Thoracic aorta (tissue), 2 donors: ENCODE data around the gene RBM22. TPM values are rescaled to one million over a fixed set of nuclear protein-coding genes. Genes with fewer than 3 reads are reported as not detected.
"Not testable (repeated sequence)": the region's sequence is repeated elsewhere in the genome, so short reads cannot be mapped to it uniquely, and the experiment has no call there.

Experiments
- ATAC-seq: fragments of 150-250 bp; one replicate; pipeline ENCODE4 v1.8.0; 2017; ENCODE audit warnings: low read depth; ENCODE audit not compliant: insufficient number of reproducible peaks, low FRiP score
- DNase-seq: peaks from one replicate; pipeline ENCODE4 v3.0.0-alpha.2; 2020; ENCODE audit warnings: low spot score
- H3K27ac ChIP-seq, 2 donors: fragments of 200-600 bp; sonication (generic); 1 replicate in 1 of 2; 2 replicates in 1 of 2; pipeline ENCODE4 v1.5.1; 2016; ENCODE audit warnings: mild to moderate bottlenecking in 2 of 2, moderate library complexity in 2 of 2
- H3K27me3 ChIP-seq: fragments of 200-600 bp; sonication (generic); replicated peaks from 2 replicates; pipeline ENCODE4 v1.6.0; 2016; ENCODE audit warnings: mild to moderate bottlenecking; ENCODE audit not compliant: insufficient read depth
- H3K36me3 ChIP-seq: fragments of 200-600 bp; sonication (generic); one replicate; pipeline ENCODE4 v1.5.1; 2016
- H3K4me1 ChIP-seq, 2 donors: fragments of 200-600 bp; sonication (generic); 1 replicate in 1 of 2; 2 replicates in 1 of 2; pipeline versions ENCODE4 v1.5.1 to v1.6.0; 2016; ENCODE audit warnings: low read depth in 2 of 2, mild to moderate bottlenecking in 1 of 2; ENCODE audit not compliant: control insufficient read depth in 1 of 2
- H3K4me3 ChIP-seq: fragments of 200-600 bp; sonication (generic); 2 replicates; pipeline ENCODE4 v1.5.1; 2016; ENCODE audit warnings: mild to moderate bottlenecking
- H3K9me3 ChIP-seq: fragments of 200-600 bp; sonication (generic); 2 replicates; pipeline ENCODE4 v1.5.1; 2016
- total RNA-seq, 2 donors: library from RNA; depleted of rRNA; stranded (reverse); fragments of >200 nt; gene quantifications; one replicate each; pipeline versions ENCODE4 v1.1.0 to v1.2.3, GENCODE V29; 2016
- TF ChIP-seq, protein P1 (sequence below): fragments of 200-600 bp; sonication (generic); IDR thresholded peaks from one replicate; pipeline ENCODE4 v1.5.1; 2019; ENCODE audit warnings: antibody characterized with exemption

RBM22 gene
- total RNA-seq: 10 to 100 TPM; 37.8 to 46.5 TPM

GRCh38 chr5:150700594-150701377 is at the start of gene RBM22:
Gene RBM22 (minus strand): TSS chr5:150701062. CDS start chr5:150700985, 77 bp downstream.
- Histone ChIP-seq H3K27me3 (no peaks in the 10 kb centered on the region), H3K4me3 (peak within 1 kb of the TSS; percentile 97), H3K9me3 (no peaks in the 10 kb centered on the region), H3K4me1 (peaks cover 9 to 17% of the 10 kb centered on the region in 2 donors), H3K27ac (peak within 1 kb of the TSS; percentile 96 to 98), H3K36me3 (peaks cover 24% of the 10 kb centered on the region)
- peak; percentile 92 for ATAC-seq
- DNase-seq: peak; percentile 82
- TF ChIP-seq, protein P1, sequence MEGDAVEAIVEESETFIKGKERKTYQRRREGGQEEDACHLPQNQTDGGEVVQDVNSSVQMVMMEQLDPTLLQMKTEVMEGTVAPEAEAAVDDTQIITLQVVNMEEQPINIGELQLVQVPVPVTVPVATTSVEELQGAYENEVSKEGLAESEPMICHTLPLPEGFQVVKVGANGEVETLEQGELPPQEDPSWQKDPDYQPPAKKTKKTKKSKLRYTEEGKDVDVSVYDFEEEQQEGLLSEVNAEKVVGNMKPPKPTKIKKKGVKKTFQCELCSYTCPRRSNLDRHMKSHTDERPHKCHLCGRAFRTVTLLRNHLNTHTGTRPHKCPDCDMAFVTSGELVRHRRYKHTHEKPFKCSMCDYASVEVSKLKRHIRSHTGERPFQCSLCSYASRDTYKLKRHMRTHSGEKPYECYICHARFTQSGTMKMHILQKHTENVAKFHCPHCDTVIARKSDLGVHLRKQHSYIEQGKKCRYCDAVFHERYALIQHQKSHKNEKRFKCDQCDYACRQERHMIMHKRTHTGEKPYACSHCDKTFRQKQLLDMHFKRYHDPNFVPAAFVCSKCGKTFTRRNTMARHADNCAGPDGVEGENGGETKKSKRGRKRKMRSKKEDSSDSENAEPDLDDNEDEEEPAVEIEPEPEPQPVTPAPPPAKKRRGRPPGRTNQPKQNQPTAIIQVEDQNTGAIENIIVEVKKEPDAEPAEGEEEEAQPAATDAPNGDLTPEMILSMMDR: peak; percentile 57

DNA sequence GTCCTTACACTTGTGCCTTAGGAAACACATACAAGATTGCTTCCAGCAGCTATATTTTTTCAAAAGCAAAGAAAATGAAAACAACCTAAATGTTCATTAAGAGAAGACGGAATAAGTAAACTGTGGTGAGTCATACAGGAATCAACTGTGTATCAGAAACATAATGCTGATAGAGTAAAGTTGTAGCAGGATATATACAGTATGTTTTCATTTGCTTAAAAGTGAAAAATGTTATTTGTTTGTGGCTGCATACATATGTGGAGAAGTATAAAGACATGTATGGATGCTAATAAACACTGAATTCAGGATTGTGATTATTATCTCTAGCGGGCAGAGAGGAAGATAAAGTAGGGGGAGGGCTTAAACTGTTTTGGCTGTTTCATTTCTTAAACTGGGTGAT is 49.6 kb upstream of the RBM22 start:
- no peak overlapping the region for H3K4me3 ChIP-seq
- TF ChIP-seq, protein P1: no peak
- peak overlapping the region in 1 of 2 donors; percentile 12 for H3K27ac ChIP-seq
- DNase-seq: no peak
- H3K27me3 ChIP-seq: no peaks in the 10 kb centered on the region
- ATAC-seq: no peak
- H3K36me3 ChIP-seq: peaks cover 28% of the 10 kb centered on the region
- peaks cover 6 to 14% of the 10 kb centered on the region in 2 donors for H3K4me1 ChIP-seq
- H3K9me3 ChIP-seq: no peaks in the 10 kb centered on the region

GRCh38 chr5:150743142-150743488 is 42.3 kb upstream of the RBM22 start:
- H3K36me3 ChIP-seq, H3K27me3 ChIP-seq, H3K27ac ChIP-seq, H3K4me1 ChIP-seq, ATAC-seq, DNase-seq, H3K9me3 ChIP-seq, H3K4me3 ChIP-seq: not testable (repeated sequence)

- not testable (repeated sequence) for ATAC-seq, H3K27me3 ChIP-seq, H3K36me3 ChIP-seq, DNase-seq, H3K4me1 ChIP-seq, H3K9me3 ChIP-seq, H3K27ac ChIP-seq, H3K4me3 ChIP-seq
Observed at GRCh38 chr5:150742455-150743141, 41.7 kb upstream of the RBM22 start.

DNA sequence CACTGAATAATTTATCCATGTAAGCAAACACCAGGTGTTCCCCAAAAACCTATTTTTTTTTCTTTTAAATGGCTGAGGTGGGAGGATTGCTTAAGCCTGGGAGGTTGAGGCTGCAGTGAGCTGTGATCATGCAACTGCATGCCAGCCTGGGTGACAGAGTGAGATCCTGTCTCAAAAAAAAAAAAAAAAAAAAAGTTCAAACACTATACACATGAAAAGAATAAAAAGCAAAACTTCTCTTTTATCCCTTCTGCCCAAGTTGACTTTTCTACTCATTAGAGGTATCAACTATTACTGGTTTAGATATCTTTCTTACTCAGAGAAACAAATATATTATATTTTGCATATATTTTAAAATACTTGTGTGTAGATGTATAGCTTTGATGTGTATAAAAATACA is 40.1 kb upstream of the RBM22 start:
- no peak for ATAC-seq
- Histone ChIP-seq H3K4me1 (no peaks in the 10 kb centered on the region), H3K27me3 (no peaks in the 10 kb centered on the region), H3K36me3 (no peaks in the 10 kb centered on the region), H3K4me3 (no peak overlapping the region), H3K27ac (no peak overlapping the region), H3K9me3 (no peaks in the 10 kb centered on the region)
- TF ChIP-seq, protein P1: no peak
- DNase-seq: no peak

- Histone ChIP-seq H3K27ac (no peak overlapping the region), H3K4me3 (no peak overlapping the region), H3K36me3 (no peaks in the 10 kb centered on the region), H3K27me3 (no peaks in the 10 kb centered on the region), H3K9me3 (no peaks in the 10 kb centered on the region), H3K4me1 (no peaks in the 10 kb centered on the region)
- TF ChIP-seq, protein P1: no peak
- DNase-seq (no peak), ATAC-seq (no peak)
Observed at GRCh38 chr5:150738862-150739261, 38.0 kb upstream of the RBM22 start.
